HG03025 (cell line): ENCODE data around the gene CCNQ.

Experiments
- ATAC-seq: cut with Tn5 transposase; IDR thresholded peaks from one replicate; pipeline ENCODE4 v1.9.1; 2021; ENCODE audit warnings: mild to moderate bottlenecking, moderate library complexity; ENCODE audit not compliant: unreplicated experiment, low FRiP score

The CCNQ gene

GRCh38 chrX:153637121-153638040, 38.4 kb upstream of the CCNQ start:
- ATAC-seq = no peak

GRCh38 chrX:153636716-153637115, 37.8 kb upstream of the CCNQ start:
- ATAC-seq = no peak

DNA sequence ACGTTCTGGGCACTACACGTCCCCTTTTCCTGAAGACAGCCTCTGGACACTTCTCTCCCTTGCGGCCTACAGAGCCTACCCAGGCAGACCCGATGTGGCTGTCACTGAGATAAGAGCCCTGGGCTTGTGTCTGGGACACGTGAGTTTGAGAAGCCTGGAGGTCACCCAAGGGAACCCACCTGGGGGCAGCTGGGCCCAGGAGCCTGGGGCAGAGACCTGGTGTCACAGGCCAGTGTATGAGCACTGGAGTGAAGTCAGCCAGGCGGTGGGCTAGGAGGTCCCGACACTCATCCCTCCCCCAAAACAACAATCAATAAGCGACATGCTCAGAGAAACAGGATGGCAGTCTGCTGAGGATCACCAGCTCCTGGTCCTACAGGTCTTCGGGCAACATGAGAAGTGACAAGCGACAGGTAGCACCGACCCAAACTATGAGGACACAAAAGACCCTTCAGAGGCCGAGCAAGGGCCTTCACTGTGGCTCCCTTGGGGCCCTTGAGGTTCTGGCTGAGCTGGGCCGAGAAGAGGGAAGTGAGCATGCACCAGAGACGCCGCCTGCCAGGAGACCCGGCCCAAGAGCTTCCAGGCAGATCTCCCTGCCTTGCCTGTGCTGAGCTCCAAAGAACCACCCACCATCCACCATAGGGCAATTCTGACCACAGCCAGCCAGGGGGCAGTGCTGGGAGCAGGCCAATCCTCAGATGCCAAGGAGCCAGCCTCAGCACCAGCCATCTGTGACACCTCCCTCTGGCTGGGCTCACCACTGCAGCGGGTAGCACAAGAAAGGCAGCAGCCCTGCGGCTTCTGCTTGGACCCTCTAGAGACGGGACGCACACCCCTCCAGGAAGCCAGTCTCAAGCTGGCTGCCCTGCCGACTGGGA, 37.1 kb upstream of the CCNQ start:
- ATAC-seq = no peak

GRCh38 chrX:153635388-153635787, 36.4 kb upstream of the CCNQ start:
- no peak for ATAC-seq

GRCh38 chrX:153634832-153635231, 35.9 kb upstream of the CCNQ start:
- ATAC-seq = no peak

DNA sequence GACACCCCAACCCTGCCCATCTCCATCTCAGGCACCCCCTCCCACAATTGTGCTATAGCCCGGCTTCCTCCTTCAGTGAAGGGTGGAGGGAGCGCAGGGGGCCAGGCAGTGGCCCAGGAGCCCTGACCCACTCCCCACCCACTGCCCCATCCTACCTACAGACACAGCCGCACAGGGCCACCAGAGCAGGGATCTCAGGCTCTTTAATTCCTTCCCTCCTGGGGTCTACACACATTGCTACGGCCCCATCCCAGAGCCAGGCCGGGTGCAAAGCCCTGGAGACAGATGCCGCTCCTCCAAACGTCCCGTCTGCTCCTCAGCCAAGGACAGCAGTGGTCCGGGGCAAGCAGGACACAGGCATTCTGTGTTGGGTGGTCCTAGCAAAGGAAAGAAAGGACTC, 35.3 kb upstream of the CCNQ start:
- ATAC-seq = no peak

GRCh38 chrX:153633607-153634180, 34.8 kb upstream of the CCNQ start:
- no peak for ATAC-seq

DNA sequence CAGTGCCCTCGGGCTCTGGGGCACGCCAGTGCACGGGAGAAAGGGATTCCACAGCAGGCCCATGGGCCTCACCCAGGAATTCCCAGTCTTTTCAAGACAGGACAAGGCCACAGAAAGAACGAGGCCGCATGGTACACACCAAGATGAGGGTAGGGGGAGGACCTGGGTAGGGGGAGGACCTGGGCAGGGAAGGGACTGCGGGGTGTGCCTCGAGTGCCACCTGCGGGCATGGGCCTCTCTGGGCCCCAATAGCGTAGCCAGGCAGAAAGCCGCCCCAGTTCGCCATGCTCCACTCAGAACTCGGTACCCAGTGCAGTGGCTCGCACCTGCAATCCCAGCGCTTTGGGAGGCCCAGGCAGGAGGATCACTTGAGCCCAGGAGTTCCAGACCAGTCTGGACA, 34.1 kb upstream of the CCNQ start:
- no peak for ATAC-seq

GRCh38 chrX:153632595-153632946, 33.6 kb upstream of the CCNQ start:
- ATAC-seq = no peak

DNA sequence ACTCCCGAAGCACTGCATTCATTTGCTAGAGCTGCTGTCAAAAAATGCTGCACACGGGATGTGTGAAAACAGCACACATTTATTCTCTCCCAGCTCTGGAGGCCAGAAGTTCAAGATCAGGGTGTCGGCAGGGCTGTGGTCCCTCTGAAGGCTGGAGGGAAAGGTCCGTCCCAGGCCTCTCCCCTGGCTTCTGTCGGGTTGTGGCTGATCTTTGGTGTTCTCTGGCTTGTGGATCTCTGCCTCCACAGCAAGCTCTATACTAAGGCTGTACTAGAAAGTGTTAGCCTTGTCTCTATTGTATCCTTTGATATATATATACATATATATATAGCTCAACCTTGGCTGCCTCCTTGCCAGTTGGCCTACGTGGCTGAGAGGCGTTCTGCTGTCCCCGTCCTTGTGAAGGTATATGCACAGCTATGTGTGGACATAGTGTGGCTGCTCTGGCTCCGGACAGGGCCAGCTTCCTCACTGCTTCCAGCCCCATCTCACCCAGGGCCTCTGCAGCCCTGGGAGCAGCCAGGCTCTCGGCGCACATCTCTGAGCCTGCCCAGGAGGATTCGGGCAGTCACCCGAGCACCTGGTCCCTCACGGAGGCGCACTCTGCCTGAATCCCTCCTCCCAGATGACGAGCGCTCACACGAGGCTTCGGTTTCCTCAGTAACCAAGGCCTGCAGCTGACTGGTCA, 33.1 kb upstream of the CCNQ start:
- no peak for ATAC-seq

- no peak for ATAC-seq
These were observed 32.4 kb upstream of the CCNQ start for GRCh38 chrX:153631346-153631745.

DNA sequence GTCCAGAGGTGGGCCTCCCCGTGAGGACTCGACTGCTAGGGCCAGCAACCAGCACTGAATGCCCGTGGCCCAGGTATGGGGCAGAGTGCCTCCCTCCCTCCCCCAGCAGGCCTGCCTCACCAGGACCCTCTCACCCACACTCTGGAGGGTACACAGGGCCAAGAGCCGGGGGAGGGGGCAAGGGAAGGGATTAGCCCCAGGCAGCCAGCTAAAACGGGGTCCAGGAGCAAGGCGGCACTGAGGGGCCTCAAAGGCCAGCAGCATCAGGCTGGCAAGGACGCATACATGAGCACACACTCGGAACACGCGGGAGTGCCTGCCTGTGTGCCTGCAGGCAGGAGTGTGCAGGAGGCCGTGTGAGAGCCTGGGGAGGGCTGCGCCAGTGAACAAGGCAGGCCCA, 29.7 kb upstream of the CCNQ start:
- no peak for ATAC-seq

DNA sequence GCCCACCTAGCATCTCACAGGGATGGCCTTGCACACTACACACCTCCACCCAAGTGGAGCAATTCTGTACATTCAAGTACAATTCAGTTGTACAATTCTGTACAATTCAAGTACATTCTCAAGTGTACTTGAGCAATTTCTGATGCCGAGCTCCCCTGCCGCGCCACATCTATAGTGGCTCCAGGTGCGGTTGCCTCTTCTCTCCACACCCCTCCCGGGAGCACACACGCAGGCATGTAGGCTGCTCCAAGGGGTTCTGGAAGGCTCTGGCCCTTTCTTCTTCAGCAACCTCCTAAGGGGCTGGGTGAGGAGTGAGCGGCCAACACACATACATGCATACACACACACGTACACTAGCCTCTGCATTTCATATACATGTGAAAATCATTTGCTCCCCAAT, 29.2 kb upstream of the CCNQ start:
- no peak for ATAC-seq

- ATAC-seq = no peak
These were observed 28.8 kb upstream of the CCNQ start for GRCh38 chrX:153627675-153628111.

DNA sequence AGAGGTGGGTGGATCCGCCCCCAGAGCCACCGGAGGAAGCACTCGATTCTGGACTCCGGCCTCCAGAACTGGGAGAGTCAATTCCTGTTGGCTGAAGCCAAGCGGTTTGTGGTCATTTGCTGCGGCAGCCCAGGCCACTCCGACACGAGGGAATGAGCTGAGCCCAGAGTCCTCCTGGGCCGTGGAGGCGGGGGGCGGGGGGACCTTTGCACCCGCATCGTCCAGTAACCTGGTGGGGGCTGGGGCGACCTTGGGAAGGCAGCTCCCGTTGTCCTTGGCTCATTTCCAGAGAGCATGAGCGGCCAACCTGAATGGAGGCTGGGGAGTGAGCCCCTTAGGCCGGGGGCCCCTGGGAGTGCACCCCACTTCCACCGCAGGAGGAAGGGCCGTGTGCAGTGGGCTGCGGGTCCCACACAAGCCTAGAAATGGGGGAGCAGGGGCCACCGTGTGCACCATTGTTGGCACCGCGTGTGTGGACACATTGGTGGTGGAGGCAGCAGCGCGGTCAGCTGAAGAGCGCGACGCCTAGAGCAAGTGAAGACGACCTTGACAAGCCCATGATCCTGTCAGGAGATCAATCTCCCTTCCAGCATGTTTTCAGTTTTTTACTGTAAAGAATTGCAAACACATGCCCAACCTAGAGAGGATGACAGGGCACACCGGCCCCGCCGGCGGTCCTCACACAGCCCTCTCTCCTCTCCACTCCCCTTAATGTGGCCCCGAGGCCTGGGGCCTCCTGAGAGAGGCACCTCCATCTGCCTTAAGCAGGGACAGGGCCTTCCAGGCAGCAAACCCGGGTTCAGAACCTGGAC, 28.1 kb upstream of the CCNQ start:
- ATAC-seq = no peak

DNA sequence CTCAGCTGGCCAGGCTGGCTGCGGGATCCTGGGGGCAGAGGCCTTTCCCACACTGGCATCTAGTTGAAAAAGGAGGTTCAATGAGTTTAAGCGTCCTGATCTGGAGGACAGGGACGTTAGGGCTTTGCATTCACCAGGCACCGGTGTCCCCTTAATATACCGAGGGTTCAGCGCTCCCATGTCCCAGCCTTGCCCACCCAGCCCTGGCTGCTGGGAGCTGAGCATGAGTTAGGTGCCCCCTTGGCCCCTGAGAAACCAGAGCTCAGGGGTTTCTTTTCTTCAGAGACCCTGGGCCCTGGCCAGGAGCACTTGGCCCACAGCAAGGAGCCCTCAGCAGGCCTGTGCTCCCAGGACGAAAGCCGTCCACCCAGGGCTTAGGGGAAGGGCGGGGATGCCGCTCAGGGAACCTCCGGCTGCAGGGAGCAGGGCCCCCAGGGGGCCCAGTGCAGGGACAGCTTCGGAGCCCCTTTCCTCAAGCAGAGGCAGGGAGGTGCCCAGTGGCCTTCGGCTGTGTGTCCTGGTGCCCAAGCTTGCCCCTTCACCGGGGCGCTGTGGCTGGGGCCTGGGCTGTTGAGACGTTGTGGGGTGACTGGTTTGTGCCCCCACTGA, 27.2 kb upstream of the CCNQ start:
- no peak for ATAC-seq

- ATAC-seq = no peak
These were observed 26.5 kb upstream of the CCNQ start for GRCh38 chrX:153625271-153626024.

GRCh38 chrX:153624196-153625091, 25.5 kb upstream of the CCNQ start:
- ATAC-seq = no peak
